IPS-18a (cell line): ENCODE results near the gene GINS1.
"Not testable (repeated sequence)": the region's sequence is repeated elsewhere in the genome, so short reads cannot be mapped to it uniquely, and the experiment has no call there.

Experiments
- H3K27ac ChIP-seq: one replicate; pipeline ENCODE4 v1.5.1; 2013; ENCODE audit warnings: low read length
- H3K27me3 ChIP-seq: one replicate; pipeline ENCODE4 v1.6.1; 2013; ENCODE audit warnings: mild to moderate bottlenecking, low read length; ENCODE audit not compliant: control insufficient read depth, insufficient read depth
- H3K36me3 ChIP-seq: one replicate; pipeline ENCODE4 v1.6.1; 2013; ENCODE audit warnings: low read depth, low read length; ENCODE audit not compliant: control insufficient read depth
- H3K4me1 ChIP-seq: one replicate; pipeline ENCODE4 v1.6.1; 2013; ENCODE audit warnings: low read depth, low read length; ENCODE audit not compliant: control insufficient read depth
- H3K4me3 ChIP-seq: one replicate; pipeline ENCODE4 v1.5.1; 2013; ENCODE audit warnings: low read length
- H3K9ac ChIP-seq: one replicate; pipeline ENCODE4 v1.6.1; 2013; ENCODE audit warnings: mild to moderate bottlenecking, low read length, moderate library complexity
- H3K9me3 ChIP-seq: one replicate; pipeline ENCODE4 v1.6.1; 2013; ENCODE audit warnings: low read depth, low read length; ENCODE audit not compliant: control insufficient read depth

GINS1 gene

DNA sequence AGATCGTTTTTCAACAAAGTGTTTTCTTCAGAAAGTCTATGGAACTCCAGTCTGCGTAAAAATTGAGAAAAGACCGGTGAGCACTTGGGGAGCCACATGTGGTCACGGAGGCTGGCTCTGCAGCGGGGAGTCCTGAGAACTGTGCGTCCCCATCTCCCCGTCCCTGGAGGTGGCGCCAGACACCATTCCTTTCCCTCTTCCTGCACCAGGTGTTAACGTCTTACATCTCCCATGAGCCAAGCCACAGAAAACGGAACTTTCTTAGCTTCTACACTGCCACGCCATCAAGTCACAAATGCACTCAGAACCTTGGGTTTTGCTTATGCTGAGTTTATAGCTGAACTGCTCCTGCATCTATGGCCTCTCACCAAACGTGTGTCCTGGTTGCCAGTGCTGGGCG is 62.6 kb downstream of the GINS1 start:
- Histone ChIP-seq H3K27ac (no peak overlapping the region), H3K4me1 (no peaks in the 10 kb centered on the region), H3K9me3 (no peaks in the 10 kb centered on the region), H3K36me3 (peaks cover 47% of the 10 kb centered on the region), H3K9ac (no peak overlapping the region), H3K4me3 (no peak overlapping the region), H3K27me3 (no peaks in the 10 kb centered on the region)

DNA sequence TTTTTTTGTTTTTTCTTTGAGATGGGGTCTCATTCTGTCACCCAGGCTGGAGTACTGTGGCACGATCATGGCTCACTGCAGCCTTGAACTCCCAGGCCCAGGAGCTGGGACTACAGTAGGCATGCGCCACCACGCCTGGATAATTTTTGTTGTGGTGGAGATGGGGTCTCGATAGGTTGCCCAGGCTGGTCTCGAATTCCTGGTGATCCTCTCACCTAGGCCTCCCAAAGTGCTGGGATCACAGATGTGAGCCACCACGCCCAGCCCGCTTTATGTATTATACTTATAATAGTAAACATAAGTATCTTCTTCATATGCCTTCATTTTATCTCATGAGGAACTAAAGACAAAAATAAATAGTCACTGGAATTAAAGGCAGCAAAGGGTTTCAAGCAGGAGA is 63.5 kb downstream of the GINS1 start:
- Histone ChIP-seq H3K27ac (no peak overlapping the region), H3K9me3 (no peaks in the 10 kb centered on the region), H3K27me3 (no peaks in the 10 kb centered on the region), H3K4me1 (no peaks in the 10 kb centered on the region), H3K9ac (no peak overlapping the region), H3K36me3 (peaks cover 48% of the 10 kb centered on the region), H3K4me3 (no peak overlapping the region)

GRCh38 chr20:25473297-25473696 is 65.8 kb downstream of the GINS1 start:
- H3K36me3 ChIP-seq: peaks cover 32% of the 10 kb centered on the region
- not testable (repeated sequence) for H3K9me3 ChIP-seq, H3K4me1 ChIP-seq, H3K4me3 ChIP-seq, H3K27ac ChIP-seq, H3K27me3 ChIP-seq, H3K9ac ChIP-seq

- Histone ChIP-seq H3K4me1 (no peaks in the 10 kb centered on the region), H3K27ac (no peak overlapping the region), H3K4me3 (no peak overlapping the region), H3K27me3 (no peaks in the 10 kb centered on the region), H3K9me3 (no peaks in the 10 kb centered on the region), H3K9ac (no peak overlapping the region), H3K36me3 (peaks cover 43% of the 10 kb centered on the region)
Observed at GRCh38 chr20:25476106-25477013, 68.9 kb downstream of the GINS1 start.

DNA sequence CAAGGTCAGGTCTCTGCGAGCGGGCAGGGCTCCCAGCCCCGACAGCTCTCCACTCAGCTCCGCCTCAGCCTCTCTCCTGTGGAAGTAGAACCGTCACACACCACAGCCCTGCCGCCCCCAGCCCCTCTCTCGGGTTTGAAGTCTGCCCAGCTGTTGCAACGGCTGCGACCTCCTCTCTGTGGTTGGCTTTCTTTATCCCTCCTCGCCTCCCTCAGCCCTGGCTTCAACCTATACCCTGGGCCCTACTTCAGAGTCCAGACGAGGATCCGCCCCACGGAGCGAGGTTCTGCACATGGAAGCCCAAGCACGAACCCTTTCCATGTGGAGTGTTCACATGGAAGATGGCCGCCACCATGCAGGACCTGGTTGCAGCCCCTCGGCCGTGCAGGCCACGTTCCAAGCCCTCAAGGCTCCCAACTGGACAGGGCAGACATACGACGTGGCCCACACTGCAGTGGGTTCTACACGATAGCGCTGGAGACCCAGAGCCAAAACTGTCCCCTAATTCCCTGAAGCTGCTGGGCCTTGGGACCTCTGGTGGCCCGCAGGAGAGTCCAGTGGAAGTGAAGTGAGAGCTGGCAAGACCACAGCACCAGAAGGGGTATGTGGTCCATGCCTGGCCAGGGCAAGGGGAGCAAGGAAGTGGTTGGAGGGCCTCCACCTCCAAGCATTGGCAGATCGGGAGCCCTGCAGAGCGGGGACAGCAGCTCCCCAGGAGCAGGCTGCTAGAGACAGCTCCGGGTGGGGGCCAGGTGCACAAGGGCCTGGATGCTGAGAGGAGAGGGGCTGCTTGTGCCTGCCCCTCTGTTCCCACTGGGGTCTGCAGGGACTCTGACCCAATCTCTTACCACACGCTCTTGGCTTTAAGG is 69.8 kb downstream of the GINS1 start:
- Histone ChIP-seq H3K4me1 (no peaks in the 10 kb centered on the region), H3K36me3 (peaks cover 46% of the 10 kb centered on the region), H3K27me3 (no peaks in the 10 kb centered on the region), H3K9me3 (no peaks in the 10 kb centered on the region), H3K27ac (no peak overlapping the region), H3K4me3 (no peak overlapping the region), H3K9ac (no peak overlapping the region)

GRCh38 chr20:25478889-25479568 is 71.6 kb downstream of the GINS1 start:
- Histone ChIP-seq H3K27me3 (no peaks in the 10 kb centered on the region), H3K27ac (no peak overlapping the region), H3K36me3 (peaks cover 49% of the 10 kb centered on the region), H3K4me3 (no peak overlapping the region), H3K4me1 (no peaks in the 10 kb centered on the region), H3K9me3 (no peaks in the 10 kb centered on the region), H3K9ac (no peak overlapping the region)

GRCh38 chr20:25479638-25480037 is 72.2 kb downstream of the GINS1 start:
- Histone ChIP-seq H3K27ac (no peak overlapping the region), H3K4me1 (no peaks in the 10 kb centered on the region), H3K9ac (no peak overlapping the region), H3K9me3 (no peaks in the 10 kb centered on the region), H3K4me3 (no peak overlapping the region), H3K36me3 (peaks cover 54% of the 10 kb centered on the region), H3K27me3 (no peaks in the 10 kb centered on the region)

GRCh38 chr20:25480156-25480555 is 72.7 kb downstream of the GINS1 start:
- Histone ChIP-seq H3K4me3 (no peak overlapping the region), H3K9ac (no peak overlapping the region), H3K9me3 (no peaks in the 10 kb centered on the region), H3K36me3 (peaks cover 58% of the 10 kb centered on the region), H3K4me1 (no peaks in the 10 kb centered on the region), H3K27ac (no peak overlapping the region), H3K27me3 (no peaks in the 10 kb centered on the region)

GRCh38 chr20:25480797-25481196 is 73.3 kb downstream of the GINS1 start:
- no peaks in the 10 kb centered on the region for H3K27me3 ChIP-seq
- H3K36me3 ChIP-seq: peaks cover 60% of the 10 kb centered on the region
- no peak overlapping the region for H3K4me3 ChIP-seq
- no peaks in the 10 kb centered on the region for H3K9me3 ChIP-seq
- no peak overlapping the region for H3K27ac ChIP-seq
- H3K4me1 ChIP-seq: no peaks in the 10 kb centered on the region
- H3K9ac ChIP-seq: no peak overlapping the region

- Histone ChIP-seq H3K9ac (no peak overlapping the region), H3K9me3 (no peaks in the 10 kb centered on the region), H3K27ac (no peak overlapping the region), H3K36me3 (peaks cover 60% of the 10 kb centered on the region), H3K27me3 (no peaks in the 10 kb centered on the region), H3K4me3 (no peak overlapping the region), H3K4me1 (no peaks in the 10 kb centered on the region)
Observed at GRCh38 chr20:25481235-25481917, 73.9 kb downstream of the GINS1 start.

DNA sequence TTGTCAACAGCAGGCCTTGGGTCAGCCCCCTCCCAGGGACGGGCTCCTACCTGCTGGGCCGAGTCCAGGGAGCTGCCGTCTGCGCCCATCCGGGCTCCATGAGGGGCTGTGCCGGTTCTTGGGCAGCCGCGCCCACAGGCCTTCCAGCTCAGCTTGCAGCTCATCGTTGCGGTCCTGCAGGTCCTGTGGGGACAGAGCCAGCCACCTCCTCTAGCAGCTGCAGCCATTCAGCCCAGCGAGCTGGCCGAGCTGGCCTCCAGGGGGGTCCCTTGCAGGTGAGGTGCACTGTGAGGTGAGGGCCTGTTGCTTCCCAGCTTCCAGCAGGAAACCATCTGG is 74.4 kb downstream of the GINS1 start:
- Histone ChIP-seq H3K9ac (no peak overlapping the region), H3K36me3 (peaks cover 60% of the 10 kb centered on the region), H3K9me3 (no peaks in the 10 kb centered on the region), H3K4me1 (no peaks in the 10 kb centered on the region), H3K27ac (no peak overlapping the region), H3K4me3 (no peak overlapping the region), H3K27me3 (no peaks in the 10 kb centered on the region)
